Omental fat pad (tissue), 4 donors: ENCODE results near the gene MAGI1. TPM values are rescaled to one million over a fixed set of nuclear protein-coding genes. Genes with fewer than 3 reads are reported as not detected.

Experiments used
- ATAC-seq: fragments of 150-250 bp; one replicate; pipeline ENCODE4 v1.9.1; 2016; ENCODE audit warnings: mild to moderate bottlenecking, moderate library complexity; ENCODE audit not compliant: low FRiP score
- DNase-seq: peaks from one replicate; pipeline ENCODE4 v3.0.0-alpha.2; 2019; ENCODE audit warnings: low spot score
- CTCF ChIP-seq, 3 donors: fragments of 450-650 bp; IDR thresholded peaks; one replicate each; pipeline ENCODE4 v1.5.1; 2016 to 2017; ENCODE audit warnings: antibody characterized with exemption in 3 of 3, mild to moderate bottlenecking in 3 of 3, moderate library complexity in 2 of 3
- total RNA-seq, 4 donors: library from RNA; depleted of rRNA; stranded (reverse); fragments of >200 nt; gene quantifications; one replicate each; pipeline ENCODE4 v1.1.0, GENCODE V29; 2016

The MAGI1 gene
- total RNA-seq, 4 donors from 2014 or later, result 22.9 to 38.8 (median 34.3) TPM

GRCh38 chr3:66041116-66041515, 2.4 kb upstream of the MAGI1 start:
- no peak for DNase-seq
- ATAC-seq, result no peak
- TF ChIP-seq CTCF (IDR thresholded peaks at IDR 0.05), result no peak

DNA sequence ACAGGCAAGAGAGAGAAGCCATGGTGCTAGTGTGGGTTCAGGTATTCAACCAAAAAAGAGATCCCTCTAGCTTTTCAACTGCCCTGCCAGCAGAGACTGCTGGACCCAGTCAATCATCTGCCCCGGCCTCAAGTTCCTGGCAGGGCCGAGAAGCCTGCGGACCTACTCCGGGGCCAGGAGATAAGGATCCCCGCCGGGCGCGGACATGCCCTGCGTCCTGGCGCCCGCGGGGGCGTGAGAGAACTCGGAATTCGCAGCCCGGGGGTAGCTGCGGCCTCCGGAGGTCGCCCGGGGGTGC, 821 bp upstream of the MAGI1 start:
- no peak for TF ChIP-seq CTCF (IDR thresholded peaks at IDR 0.05)
- no peak for DNase-seq
- ATAC-seq, result peak; percentile 9

GRCh38 chr3:66038384-66038725, 363 bp downstream of the MAGI1 start:
- no peak for TF ChIP-seq CTCF (IDR thresholded peaks at IDR 0.05)
- DNase-seq (no peak), ATAC-seq (peak; percentile 22)

DNA sequence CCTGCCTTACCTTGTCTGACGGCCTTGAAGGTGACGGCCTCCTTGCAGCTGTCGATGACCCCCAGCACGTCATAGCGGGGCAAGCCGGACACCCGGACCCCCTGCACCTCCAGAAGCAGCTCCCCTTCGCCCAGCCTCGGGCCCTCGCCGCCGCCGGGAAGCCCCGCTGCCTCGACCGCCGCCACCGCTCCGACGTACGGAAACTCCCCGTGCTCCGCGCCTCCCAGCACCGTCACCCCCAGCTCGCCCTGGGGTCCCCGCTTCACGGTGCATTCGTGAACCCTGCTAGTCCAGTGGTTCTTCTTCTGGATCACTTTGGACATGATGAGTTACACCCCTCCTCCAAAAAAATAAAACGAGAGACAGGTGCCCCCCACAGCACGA, 740 bp downstream of the MAGI1 start:
- TF ChIP-seq CTCF (IDR thresholded peaks at IDR 0.05), result no peak
- DNase-seq, result no peak
- no peak for ATAC-seq

DNA sequence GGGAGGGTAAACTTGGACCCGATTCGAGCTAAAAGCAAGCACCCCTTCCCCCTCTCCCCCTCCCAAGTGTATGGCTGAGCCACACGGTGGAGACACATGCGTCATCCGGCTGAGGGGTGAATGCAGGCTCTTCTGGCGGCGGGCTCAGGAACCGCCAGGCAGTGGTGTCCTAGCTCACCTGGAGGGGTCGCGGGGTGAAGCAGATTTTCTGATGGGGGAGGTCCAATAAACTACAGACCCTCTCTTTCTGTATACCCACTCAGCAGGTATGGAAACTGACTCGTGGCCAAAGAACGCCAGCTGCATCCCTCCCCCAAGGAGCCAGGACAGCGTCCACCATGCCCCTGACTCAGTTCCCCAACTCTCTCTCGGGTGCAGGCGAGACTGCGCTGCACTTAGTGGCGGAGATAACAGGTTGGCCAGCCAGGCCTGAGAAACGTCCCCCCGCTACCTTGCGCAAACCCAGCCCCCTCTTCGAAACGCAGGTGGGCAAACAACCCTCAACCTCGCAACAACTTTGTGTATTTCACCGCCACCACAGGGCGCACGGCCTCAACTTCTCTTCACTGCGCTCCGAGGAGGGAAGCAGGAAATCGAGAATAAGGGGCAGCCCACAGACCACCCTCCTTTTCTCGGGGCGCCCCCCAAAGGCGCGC, 1.3 kb downstream of the MAGI1 start:
- TF ChIP-seq CTCF (IDR thresholded peaks at IDR 0.05), result no peak
- peak; percentile 57 for ATAC-seq
- no peak for DNase-seq

GRCh38 chr3:66036586-66037148, 2.1 kb downstream of the MAGI1 start:
- TF ChIP-seq CTCF (IDR thresholded peaks at IDR 0.05), result no peak
- ATAC-seq (no peak), DNase-seq (no peak)

GRCh38 chr3:66035763-66036477, 2.8 kb downstream of the MAGI1 start:
- ATAC-seq (no peak), DNase-seq (no peak)
- no peak for TF ChIP-seq CTCF (IDR thresholded peaks at IDR 0.05)
